GM10248 (cell line): Measurements from ENCODE around the gene GOPC.

ENCODE experiments used
- CTCF ChIA-PET: fragments of 300-600 bp; sonication (Branson Sonifier 250); formaldehyde crosslinking; extraction: SDS; loops from one replicate; lab custom pipeline; 2021; ENCODE audit warnings: antibody characterized with exemption; lab: Yijun Ruan, JAX
- POLR2A ChIA-PET: fragments of 350-650 bp; sonication (Branson Sonifier 250); formaldehyde crosslinking; extraction: SDS; loops from one replicate; lab custom pipeline; 2020; ENCODE audit warnings: antibody characterized with exemption; lab: Yijun Ruan, JAX
- DNase-seq: peaks from one replicate; pipeline ENCODE4 v3.0.0; 2012; ENCODE audit errors: extremely low spot score
- TF ChIP-seq, protein P1 (sequence below): IDR thresholded peaks from 2 replicates; pipeline ENCODE4 v1.5.1; 2012; ENCODE audit warnings: mild to moderate bottlenecking, low read depth; ENCODE audit errors: extremely low read depth, missing control alignments, control extremely low read depth

Gene GOPC

DNA sequence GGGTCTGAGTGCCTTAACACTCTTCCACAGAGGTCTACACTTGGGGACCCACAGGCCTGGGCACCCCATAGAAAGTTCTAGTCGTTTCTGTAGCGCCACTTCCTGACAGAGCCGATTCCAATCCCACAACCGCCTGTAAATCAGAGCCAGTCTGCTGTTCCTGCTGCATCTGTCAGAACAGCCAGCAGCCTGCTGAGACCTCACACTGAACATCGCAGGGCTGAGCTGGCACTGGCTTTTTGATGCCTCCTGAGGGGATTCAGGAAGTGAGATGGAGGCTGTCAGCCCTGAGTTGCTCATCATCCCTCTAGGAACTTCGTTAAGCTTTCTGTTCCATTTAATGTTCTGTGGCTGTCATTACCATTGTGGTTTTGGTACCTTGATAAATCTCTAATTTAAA lies 71.0 kb downstream of the GOPC start:
- POLR2A ChIA-PET = interaction anchor here (0.6 kb wide), 1 partner anchor 28 kb away, joined by 3 read pairs; no protein-coding TSS in a partner anchor
- CTCF ChIA-PET = interaction anchor here (0.6 to 2.1 kb wide), 11 partner anchors 9 to 82 kb away, joined by 3 to 8 read pairs (median 4); no protein-coding TSS in a partner anchor
- TF ChIP-seq, protein P1, sequence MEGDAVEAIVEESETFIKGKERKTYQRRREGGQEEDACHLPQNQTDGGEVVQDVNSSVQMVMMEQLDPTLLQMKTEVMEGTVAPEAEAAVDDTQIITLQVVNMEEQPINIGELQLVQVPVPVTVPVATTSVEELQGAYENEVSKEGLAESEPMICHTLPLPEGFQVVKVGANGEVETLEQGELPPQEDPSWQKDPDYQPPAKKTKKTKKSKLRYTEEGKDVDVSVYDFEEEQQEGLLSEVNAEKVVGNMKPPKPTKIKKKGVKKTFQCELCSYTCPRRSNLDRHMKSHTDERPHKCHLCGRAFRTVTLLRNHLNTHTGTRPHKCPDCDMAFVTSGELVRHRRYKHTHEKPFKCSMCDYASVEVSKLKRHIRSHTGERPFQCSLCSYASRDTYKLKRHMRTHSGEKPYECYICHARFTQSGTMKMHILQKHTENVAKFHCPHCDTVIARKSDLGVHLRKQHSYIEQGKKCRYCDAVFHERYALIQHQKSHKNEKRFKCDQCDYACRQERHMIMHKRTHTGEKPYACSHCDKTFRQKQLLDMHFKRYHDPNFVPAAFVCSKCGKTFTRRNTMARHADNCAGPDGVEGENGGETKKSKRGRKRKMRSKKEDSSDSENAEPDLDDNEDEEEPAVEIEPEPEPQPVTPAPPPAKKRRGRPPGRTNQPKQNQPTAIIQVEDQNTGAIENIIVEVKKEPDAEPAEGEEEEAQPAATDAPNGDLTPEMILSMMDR = no peak
- no peak for DNase-seq

DNA sequence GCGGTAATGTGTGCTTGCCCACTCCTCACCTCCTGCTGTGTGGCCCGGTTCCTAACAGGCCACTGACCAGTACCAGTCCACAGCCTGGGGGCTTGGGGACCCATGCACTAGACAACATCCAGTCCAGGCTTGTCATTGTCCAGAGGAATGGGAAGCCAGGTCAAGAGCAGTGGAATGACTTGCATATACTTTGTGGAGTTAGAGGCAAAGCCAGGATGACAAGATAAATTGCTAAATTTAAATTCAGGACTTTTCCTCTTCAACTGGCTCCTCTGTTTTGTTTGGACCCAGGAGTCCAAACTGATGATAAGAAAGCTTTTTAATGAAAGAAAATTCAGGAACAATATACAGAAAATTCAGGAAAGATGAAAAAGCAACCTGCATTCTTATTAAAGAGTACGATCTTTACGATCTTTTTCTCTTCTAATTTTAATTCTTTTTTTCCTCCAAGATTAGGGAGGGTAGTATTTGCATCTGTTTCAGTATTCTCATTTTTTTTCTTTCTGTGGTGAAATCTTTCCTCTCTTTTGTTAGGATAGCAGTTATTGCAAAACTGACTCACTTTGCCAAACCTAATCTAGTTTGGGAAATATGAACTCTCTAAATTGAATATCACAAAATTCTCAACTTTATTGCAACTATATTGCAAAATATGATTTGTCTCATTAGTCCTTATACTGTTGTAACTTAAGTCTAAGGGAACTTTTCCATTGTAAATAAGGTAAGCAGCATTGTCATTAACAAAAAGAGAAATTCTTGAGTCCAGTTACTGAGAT lies 71.7 kb downstream of the GOPC start:
- ChIA-PET POLR2A (no interaction called here), CTCF (interaction anchor here (1.2 to 2.1 kb wide), 6 partner anchors 8 to 74 kb away, joined by 3 to 8 read pairs (median 4); no protein-coding TSS in a partner anchor)
- TF ChIP-seq, protein P1 = no peak
- DNase-seq = no peak

DNA sequence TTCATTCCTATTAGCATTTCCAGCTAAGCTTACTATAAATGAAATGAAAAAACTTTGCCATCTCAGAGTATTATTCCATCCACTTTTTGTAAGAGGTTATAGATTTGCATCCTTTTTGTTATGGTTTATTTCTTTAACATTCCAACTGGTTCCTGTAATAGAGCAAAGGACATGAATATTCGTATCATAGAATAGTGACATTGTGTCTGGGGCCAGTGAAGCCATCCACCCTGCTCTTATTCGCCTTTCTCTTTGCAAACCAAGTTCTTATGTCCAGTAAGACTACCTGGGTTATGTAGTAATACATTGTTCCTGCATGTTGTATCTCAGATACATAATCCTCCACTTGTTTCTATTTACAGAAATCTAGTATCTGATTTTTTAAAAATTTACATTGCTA lies 76.7 kb downstream of the GOPC start:
- ChIA-PET CTCF (interaction anchor here (2.1 kb wide), 1 partner anchor 25 kb away, joined by 8 read pairs; no protein-coding TSS in a partner anchor), POLR2A (no interaction called here)
- DNase-seq = no peak
- TF ChIP-seq, protein P1 = no peak

DNA sequence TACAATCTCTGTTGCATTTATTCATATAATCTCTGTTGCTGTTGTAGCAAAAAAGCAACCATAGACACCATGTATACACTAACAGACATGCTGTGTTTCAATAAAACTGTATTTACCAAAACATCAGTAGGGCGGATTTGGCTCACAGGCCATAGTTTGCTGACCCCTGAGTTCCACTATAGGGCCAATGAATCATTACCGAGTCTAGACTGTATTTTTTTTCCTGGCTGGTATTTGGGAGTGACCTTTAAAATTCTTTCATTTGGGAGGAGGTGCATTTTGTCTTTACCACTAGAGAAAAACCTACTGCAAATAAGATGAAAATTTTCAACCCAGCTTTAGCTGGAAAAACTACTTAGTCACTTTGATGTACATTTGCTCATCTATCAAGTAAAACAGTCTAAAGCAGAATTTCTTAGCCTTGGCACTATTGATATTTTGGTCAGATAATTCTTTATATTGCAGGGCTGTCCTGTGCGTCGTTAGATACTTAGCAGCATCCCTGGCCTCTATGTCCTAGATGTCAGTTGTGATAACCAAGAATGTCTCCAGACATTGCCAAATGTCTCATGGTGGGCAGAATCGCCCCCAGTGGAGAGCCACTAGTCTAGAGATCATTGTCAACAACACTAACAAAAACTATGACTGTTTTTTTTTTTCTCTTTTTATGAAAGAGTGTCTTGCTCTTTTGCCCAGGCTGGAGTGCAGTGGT lies 80.4 kb downstream of the GOPC start:
- ChIA-PET CTCF (interaction anchor here (1.0 to 1.6 kb wide), 4 partner anchors 9 to 99 kb away, joined by 3 to 8 read pairs (median 4); no protein-coding TSS in a partner anchor), POLR2A (no interaction called here)
- no peak for DNase-seq
- TF ChIP-seq, protein P1 = no peak

DNA sequence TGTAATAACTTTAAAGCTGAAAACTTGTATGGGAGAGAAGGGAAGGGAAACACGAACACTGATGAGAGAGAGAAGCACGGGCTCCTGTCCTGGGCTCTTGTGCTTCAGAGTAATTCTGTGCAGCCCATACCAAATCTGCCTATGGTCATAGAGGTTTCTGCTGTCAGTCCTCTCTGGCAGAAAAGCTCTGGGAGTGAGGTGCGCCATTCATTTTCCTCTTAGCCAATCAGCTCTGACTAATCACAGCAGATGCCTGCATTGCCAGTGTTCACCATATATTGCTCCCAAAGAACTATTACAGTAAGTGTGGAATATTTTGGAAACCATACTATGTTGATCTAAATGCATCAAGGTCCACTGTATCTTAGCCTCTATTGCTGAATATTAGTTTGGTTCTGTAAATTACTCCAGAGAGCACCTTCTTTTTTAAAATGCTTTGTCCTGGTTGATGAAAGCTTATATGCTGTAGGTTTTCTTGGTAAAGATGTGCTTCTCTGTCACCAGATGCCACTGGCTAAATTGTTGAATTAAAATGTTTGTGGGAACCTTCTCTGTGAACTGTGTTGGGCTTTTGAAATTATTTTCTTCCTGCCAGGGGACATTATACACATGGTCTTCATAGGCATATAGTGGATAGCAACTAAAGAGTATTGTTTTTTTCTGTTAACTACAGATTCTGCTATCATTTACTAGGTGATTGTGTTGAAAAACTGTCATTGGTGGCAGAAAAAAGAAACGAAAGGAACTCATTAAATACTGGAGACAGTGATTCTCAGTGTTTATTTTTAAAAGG lies 81.5 kb downstream of the GOPC start:
- CTCF ChIA-PET = interaction anchor here (1.0 to 1.4 kb wide), 4 partner anchors 16 to 71 kb away, joined by 3 to 4 read pairs (median 3); no protein-coding TSS in a partner anchor
- POLR2A ChIA-PET = no interaction called here

More for the DNA sequence above, 81.5 kb downstream of the GOPC start:
- DNase-seq = no peak
- TF ChIP-seq, protein P1 = no peak
